ENCODE results near the gene SMCP.

Gene SMCP

GRCh38 chr1:152886758-152887409, 8.8 kb downstream of the SMCP start:
- DNase-seq (ENCODE audit: low spot score) = no peak

- DNase-seq (ENCODE audit: low spot score) = no peak
These were observed 10.0 kb downstream of the SMCP start for GRCh38 chr1:152888126-152888525.

GRCh38 chr1:152899027-152899426, 20.9 kb downstream of the SMCP start:
- DNase-seq (ENCODE audit: low spot score) = no peak

GRCh38 chr1:152899883-152900282, 21.8 kb downstream of the SMCP start:
- DNase-seq (ENCODE audit: low spot score) = no peak

- no peak for DNase-seq (ENCODE audit: low spot score)
These were observed 23.5 kb downstream of the SMCP start for GRCh38 chr1:152901631-152902030.

GRCh38 chr1:152902636-152903035, 24.5 kb downstream of the SMCP start:
- no peak for DNase-seq (ENCODE audit: low spot score)

- no peak for DNase-seq (ENCODE audit: low spot score)
These were observed 26.7 kb downstream of the SMCP start for GRCh38 chr1:152904688-152905440.

- peak; percentile 72 for DNase-seq (ENCODE audit: low spot score)
These were observed 28.0 kb downstream of the SMCP start for GRCh38 chr1:152906023-152906565.

GRCh38 chr1:152907686-152908601, 29.8 kb downstream of the SMCP start, which contains the start of gene IVL:
Gene IVL, plus strand, starts transcription at chr1:152908546. Its CDS starts 1,252 bp downstream, at chr1:152909798.
- DNase-seq (ENCODE audit: low spot score) = no peak

- no peak for DNase-seq (ENCODE audit: low spot score)
These were observed 31.1 kb downstream of the SMCP start for GRCh38 chr1:152909206-152909605.

GRCh38 chr1:152912471-152912870, 34.3 kb downstream of the SMCP start:
- no peak for DNase-seq (ENCODE audit: low spot score)

- no peak for DNase-seq (ENCODE audit: low spot score)
These were observed 34.8 kb downstream of the SMCP start for GRCh38 chr1:152912900-152913299.

GRCh38 chr1:152917794-152918193, 39.7 kb downstream of the SMCP start:
- no peak for DNase-seq (ENCODE audit: low spot score)

GRCh38 chr1:152919071-152919470, 40.9 kb downstream of the SMCP start:
- no peak for DNase-seq (ENCODE audit: low spot score)

GRCh38 chr1:152924191-152924590, 46.1 kb downstream of the SMCP start:
- no peak for DNase-seq (ENCODE audit: low spot score)

GRCh38 chr1:152926091-152926490, 48.0 kb downstream of the SMCP start:
- DNase-seq (ENCODE audit: low spot score) = peak; percentile 79

GRCh38 chr1:152928671-152929070, 50.5 kb downstream of the SMCP start:
- DNase-seq (ENCODE audit: low spot score) = no peak

GRCh38 chr1:152932170-152932811, 54.2 kb downstream of the SMCP start:
- no peak for DNase-seq (ENCODE audit: low spot score)

GRCh38 chr1:152933196-152933595, 55.1 kb downstream of the SMCP start:
- no peak for DNase-seq (ENCODE audit: low spot score)
